SKM-1 treated with dmso at 0.1 percent for 144 hours (cell line): Measurements from ENCODE around the gene MCF2L.

Experiments used
- DNase-seq: peaks from one replicate; lab custom pipeline; 2025; ENCODE audit not compliant: unreplicated experiment; lab: John Stamatoyannopoulos, UW

Gene MCF2L

DNA sequence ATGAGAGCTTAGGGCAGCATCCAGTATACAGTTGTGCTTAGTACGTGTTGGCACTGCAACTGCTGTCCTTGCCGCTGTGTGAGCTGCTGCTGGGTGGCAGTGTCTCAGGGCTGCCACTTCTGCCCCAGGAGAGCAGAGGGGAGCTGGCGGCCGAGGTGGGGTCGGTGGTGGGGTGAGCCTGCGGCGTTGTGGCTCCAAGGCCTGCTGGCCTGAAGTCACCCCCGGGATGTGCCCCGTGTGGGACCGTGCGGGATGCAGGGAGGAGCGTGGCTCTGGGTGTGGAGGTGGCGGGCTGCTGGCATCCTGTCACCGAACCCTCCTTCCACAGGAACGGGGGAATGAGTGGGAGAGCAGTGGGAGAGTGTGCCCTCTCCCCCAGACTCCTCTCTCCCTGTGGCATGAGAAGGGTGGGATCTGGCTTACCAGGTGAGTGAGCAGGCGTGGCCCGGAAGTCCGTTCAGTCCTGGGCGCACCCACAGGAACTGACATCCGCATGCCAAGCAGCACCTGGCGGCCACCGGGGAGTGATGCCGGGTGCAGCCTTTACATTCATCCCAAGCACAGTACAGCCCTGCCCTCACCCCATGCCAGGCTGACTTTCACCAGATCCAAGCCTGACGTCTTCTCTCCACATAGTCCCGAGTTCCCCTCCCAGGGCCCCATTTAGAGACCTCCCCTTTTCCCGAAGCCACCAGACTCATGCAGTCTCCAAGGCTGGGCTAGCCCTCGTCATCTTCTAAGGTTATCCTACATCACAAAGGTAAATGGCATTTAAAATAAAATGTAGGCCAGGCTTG lies 26.6 kb downstream of the MCF2L start:
- DNase-seq, result no peak

DNA sequence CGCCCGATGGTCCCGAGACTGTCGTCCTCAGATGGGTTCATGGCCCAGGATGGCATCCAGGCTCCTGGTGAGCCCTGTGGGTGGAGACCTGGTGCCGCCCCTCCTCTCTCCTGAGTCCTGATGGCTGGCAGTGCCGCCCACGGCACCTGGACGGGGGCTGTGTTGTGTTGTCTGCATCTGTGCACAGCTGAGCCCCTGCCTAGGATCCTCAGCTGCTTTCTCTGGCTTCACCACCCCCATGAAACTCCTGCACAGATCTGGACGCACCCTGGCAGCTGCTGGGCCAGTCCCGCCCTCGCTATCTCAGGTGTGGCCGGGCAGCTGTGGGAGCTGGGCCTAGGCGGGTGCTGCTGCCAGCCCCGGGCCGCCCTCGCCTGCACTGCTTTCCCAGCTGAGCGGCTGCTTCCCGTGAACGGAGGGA lies 27.7 kb downstream of the MCF2L start:
- DNase-seq, result no peak

DNA sequence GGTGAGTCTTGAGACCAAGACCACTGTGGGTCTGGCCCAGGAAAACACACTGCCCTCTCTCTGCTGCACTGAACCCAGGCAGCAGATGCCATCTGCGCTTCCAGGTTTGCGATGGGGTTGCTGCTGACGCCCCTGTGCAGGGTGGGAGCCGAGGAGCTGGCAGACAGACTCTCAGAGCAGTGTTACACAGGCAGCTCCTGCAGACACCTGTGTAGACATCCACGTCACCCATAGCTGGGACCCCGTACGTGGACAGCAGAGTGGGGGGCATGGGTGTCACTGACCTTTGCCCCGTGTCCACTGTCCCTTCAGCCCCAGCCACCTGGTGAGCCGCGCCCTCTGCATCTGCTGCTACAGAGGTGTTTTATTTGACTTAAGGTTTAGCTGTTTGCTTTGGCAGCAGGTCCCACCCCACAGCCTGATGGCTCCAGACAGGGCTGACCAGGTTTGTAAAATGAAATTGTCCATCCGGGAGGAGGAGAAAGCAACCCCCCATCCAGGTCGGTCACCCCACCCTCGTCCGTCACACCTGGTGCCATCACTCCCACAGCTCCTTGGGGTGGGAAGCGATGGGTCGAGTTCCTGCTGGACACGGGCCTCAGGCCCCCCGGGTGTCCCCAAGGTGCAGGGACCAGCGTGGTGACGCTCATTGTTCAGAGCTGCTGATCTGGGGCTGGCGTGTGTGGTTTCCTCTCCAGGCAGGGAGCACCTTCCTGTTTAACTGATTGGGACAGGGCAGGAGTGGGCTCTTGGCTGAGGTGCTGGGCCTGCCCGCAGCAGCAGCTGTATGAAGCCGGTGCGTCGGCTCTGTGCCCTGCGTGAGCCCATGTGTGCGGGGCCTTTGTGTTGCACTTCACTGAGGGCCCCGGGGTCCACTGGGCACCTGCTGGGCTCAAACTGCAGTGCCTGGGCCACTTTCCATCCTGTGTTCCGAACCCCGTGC lies 28.4 kb downstream of the MCF2L start:
- DNase-seq, result no peak

GRCh38 chr13:112998521-112999280 lies 29.7 kb downstream of the MCF2L start:
- DNase-seq, result no peak

DNA sequence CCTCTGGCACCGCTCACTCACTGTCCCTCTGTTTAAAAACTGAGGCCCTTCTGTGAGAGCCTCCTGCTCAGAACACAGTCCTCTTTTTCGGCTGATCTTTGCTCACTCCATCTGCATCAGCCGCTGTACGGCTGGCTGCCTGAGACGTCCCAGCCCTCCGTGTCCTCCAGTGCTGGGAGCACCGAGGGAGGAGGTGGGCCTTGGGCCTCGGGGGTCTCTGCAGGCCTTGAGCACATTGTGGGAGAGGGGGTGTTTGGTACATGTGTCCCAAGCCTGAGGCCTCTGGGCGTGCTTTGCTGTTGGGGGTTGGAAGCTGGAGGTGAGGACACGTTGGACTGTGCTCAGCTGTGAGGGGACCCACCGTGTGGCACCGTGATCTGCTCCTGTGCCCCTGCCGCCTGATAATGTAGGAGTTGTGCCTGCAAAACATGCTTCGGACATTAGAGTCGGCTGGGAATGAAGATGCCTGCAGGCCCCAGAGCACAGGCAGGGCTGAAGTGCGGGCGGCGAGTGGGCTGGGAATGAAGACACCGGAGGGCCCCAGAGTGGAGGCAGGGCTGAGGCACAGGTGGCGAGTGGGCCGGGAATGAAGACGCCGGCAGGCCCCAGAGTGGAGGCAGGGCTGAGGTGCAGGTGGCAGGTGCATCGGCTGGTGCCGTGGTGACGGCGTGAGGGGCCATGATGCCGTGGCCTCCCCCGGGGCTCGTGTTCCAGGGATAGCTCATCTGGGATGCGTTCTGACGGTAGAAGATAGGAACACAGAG lies 30.6 kb downstream of the MCF2L start:
- no peak for DNase-seq

DNA sequence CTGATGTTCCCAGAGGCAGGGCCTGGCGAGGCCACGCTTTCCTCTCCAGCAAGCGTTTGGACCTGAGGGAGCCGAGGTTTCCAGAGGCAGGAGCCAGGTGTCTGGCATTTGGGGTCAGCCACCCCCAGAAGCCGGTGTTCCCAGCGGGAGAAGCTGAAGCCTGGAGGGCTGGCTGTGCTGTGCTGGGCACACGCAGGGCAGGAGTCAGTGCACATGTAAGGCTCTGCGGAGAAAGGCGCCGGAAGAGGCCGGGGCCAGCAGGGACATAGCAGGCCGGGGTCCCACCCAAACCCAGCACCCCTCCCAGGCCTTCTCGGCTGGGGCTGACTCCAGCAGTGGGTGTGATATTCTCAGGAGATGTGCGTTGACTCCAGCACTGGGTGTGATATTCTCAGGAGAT lies 31.6 kb downstream of the MCF2L start:
- no peak for DNase-seq

DNA sequence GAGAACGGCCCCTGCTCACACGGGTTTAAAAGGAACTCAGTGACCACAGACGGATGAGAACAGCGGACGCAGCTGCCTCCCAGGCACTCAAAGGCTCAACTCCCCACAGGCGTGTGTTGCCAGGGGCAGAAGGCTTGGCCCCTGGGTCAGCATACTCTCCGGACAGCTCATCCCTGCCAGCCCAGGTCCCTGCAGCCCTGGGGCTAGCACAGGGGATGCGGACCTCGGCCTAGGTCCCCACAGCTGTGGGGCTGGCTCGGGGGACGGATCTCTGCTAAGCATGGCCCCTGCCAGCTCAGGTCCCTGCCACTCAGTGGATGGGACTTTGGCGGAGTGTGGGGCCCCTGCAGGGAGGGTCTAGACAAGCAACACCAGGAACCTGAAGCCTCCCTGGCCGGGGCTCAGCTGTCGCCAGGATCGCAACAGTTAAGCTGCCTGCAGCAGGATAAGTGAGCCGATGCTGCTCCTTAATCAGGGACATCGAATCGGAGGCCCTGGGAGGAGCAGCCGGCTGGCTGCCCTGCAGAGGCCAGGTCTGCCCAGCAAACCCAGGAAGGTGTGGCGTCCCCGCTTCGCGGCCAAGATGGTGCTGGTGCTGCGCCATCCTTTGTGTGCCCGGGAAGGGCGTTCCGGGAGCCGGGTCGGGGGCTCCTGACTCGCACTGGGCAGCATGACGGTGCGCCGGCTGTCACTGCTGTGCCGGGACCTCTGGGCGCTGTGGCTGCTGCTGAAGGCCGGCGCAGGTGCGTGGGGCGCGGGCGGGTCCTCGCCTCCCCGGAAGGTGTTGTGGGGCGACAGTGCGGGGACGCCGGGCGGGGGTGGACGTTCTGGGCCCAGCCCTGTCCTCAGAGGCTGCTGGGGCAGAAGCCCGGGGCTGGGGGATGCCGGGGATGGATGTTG lies 32.5 kb downstream of the MCF2L start:
- no peak for DNase-seq

GRCh38 chr13:113002206-113002912 lies 33.3 kb downstream of the MCF2L start:
- no peak for DNase-seq

GRCh38 chr13:113002913-113003290 lies 33.9 kb downstream of the MCF2L start:
- no peak for DNase-seq

- no peak for DNase-seq
Observed at GRCh38 chr13:113004126-113004525, 35.1 kb downstream of the MCF2L start.

DNA sequence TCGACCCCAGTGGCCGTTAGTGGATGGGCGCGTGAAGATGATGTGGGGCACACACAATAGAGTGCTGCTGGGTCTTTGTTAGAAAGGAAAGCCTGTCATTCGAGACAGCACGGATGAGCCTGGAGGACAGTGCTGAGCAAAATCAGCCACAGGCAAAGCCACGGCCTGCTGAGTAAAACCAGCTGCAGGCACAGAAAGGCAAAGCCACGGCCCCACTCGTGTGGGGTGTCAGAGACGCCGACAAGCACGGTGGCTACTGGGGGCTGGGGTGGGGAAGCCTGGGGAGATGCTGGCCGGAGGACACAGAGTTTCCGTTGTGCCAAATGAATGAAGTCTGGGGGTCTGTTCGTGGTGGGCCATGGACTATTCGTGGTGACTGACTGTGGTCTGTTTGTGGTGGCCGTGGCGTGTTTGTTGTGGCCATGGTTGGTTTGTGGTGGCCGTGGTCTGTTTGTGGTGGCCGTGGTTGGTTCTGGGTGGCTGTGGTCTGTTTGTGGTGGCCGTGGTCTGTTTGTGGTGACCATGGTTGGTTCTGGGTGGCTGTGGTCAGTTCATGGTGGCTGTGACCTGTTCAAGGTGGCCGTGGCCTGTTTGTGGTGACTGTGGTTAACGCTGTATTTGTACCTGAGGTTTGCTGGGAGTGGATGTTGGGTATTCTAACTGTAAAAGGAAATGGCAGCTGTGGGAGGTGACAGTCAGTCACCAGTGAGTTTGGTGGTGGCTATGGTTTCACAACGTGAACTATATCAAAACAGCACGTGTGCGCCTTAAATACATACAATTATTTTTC lies 36.3 kb downstream of the MCF2L start:
- no peak for DNase-seq

GRCh38 chr13:113005997-113006396 lies 37.0 kb downstream of the MCF2L start:
- no peak for DNase-seq

DNA sequence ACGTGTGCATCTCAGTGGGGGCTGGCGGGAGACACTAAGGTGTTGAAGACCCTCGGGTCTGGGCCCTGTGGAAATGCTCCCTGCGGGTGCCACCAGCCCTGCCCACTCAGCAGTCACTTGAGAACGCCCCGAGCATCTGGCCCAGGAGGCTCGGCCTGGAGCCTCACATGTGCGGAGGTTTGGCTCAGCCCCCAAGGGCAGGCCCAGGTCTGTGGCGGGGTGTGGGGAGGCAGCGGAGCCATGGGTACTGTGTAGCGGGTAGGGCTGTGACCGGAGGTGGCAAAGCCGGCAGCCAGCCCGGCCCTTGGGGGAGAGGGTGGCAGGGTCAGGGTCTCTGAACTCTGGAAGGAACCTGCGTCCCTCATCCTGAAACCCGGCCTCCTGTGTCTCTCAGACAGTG lies 37.6 kb downstream of the MCF2L start:
- no peak for DNase-seq

GRCh38 chr13:113008851-113009250 lies 39.8 kb downstream of the MCF2L start:
- DNase-seq, result no peak

DNA sequence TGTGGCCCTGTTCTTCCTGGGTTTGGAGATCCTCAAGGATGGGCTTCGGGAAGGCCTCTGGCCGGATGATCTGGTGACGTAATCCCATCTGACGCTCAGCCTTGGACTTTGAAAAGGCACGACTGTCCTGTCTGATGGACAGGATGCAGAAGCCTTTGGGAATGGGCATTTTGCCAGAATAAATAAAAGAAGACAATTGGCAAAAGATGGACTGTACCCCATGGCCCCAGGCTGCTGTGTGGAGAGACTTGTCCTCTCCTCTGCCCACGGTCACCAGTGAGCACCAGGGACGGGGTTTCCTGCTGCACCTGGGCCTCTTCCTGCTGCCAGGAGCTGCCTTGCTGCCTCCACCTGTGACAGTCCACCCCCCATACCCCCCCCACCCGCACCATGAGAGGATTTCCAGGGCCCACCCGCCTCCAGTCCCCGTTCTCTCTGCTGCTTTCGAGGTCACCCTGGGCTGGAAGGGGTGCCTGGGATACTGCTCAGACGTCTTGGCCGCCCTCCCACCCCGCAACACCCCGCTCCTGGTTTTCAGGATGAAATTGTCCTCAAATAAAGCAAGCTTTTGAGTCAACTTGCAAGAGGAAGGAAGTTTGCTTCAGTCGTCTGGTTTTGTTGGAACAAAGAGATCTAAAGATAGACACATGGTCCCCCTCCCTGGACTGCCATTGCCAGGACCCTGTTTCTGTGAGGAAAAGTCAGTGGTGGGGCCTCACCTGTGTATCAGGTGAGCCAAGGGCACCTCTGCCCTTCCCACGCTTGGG lies 40.9 kb downstream of the MCF2L start:
- no peak for DNase-seq

GRCh38 chr13:113010510-113010865 lies 41.5 kb downstream of the MCF2L start:
- DNase-seq, result no peak

GRCh38 chr13:113013303-113013702 lies 44.3 kb downstream of the MCF2L start:
- no peak for DNase-seq
